Muscle layer of duodenum (tissue), 2 donors: ENCODE measurements around the gene IGF2.

ENCODE experiments used
- H3K27ac ChIP-seq: one replicate; pipeline ENCODE4 v1.7.0; 2013; ENCODE audit warnings: mild to moderate bottlenecking, low read length
- H3K27me3 ChIP-seq: one replicate; pipeline ENCODE4 v1.7.0; 2013; ENCODE audit warnings: low read depth, mild to moderate bottlenecking, control low read depth, low read length
- H3K36me3 ChIP-seq, 2 donors: one replicate each; pipeline ENCODE4 v1.7.0; 2013; ENCODE audit warnings: low read length in 2 of 2, control low read depth in 1 of 2, mild to moderate bottlenecking in 1 of 2; ENCODE audit not compliant: insufficient read depth in 2 of 2, control insufficient read depth in 1 of 2
- H3K4me1 ChIP-seq, 2 donors: one replicate each; pipeline ENCODE4 v1.7.0; 2013; ENCODE audit warnings: low read length in 2 of 2, mild to moderate bottlenecking in 2 of 2, control low read depth in 1 of 2, moderate library complexity in 1 of 2; ENCODE audit not compliant: insufficient read depth in 2 of 2, control insufficient read depth in 1 of 2
- H3K4me3 ChIP-seq, 2 donors: one replicate each; pipeline ENCODE4 v1.7.0; 2013; ENCODE audit warnings: low read length in 2 of 2, low read depth in 1 of 2, mild to moderate bottlenecking in 1 of 2
- H3K9me3 ChIP-seq, 2 donors: one replicate each; pipeline ENCODE4 v1.7.0; 2013; ENCODE audit warnings: low read length in 2 of 2, control low read depth in 1 of 2, mild to moderate bottlenecking in 1 of 2; ENCODE audit not compliant: control insufficient read depth in 1 of 2
- donor health status: healthy.

IGF2 gene

DNA sequence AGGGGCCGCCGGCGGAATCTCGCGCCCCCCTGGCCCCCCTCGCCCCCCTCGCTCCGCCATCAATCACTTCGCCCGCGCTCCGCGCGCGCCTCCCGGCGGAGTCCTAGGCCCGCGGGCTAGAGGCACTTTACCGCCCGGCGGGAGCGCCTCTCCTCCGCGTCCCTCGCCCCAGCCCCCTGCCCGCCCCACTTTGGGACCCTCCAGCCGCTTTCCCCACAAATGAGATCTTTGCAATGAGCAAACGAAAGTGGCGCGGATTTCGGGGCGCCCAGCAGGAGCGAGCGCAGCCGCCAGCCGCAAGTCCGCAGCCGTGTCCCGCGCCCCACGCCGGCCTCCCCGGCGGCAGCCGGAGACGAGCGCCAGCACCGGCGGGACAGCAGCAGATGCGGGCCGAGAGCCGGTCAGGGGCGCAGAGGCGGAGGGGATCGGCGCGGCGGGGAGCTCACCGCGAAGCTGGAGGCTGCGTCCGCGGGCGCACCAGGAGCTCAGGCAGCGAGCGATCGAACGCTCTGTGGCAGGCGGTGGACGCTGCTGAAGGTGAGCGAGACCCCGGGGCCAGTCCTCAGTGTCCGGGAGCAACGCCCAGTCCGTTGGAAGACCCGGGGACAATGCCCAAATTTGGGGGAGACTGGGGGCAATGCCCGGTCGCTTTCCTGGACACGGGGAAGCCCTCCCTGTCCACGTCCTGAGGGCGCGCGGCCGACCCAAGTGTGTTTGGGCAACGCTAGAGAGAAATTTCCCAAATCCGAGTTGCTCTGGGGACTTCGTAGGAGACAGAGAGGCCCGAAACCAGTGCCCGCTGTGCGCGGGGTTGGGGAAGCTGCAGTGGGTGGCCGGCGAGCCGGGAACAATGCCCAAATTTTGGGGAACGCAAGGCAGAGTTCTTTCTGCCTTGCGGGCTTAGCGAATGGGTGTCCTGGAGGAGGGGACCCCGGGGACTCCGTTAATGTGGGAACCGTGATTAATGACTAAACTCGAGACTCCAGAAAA lies 1.5 kb upstream of the IGF2 start:
- Histone ChIP-seq H3K4me1 (peaks cover 0 to 37% of the 10 kb centered on the region in 2 donors), H3K9me3 (no peaks in the 10 kb centered on the region), H3K4me3 (no peak overlapping the region), H3K27me3 (peaks cover 41% of the 10 kb centered on the region), H3K27ac (no peak overlapping the region), H3K36me3 (no peaks in the 10 kb centered on the region)

DNA sequence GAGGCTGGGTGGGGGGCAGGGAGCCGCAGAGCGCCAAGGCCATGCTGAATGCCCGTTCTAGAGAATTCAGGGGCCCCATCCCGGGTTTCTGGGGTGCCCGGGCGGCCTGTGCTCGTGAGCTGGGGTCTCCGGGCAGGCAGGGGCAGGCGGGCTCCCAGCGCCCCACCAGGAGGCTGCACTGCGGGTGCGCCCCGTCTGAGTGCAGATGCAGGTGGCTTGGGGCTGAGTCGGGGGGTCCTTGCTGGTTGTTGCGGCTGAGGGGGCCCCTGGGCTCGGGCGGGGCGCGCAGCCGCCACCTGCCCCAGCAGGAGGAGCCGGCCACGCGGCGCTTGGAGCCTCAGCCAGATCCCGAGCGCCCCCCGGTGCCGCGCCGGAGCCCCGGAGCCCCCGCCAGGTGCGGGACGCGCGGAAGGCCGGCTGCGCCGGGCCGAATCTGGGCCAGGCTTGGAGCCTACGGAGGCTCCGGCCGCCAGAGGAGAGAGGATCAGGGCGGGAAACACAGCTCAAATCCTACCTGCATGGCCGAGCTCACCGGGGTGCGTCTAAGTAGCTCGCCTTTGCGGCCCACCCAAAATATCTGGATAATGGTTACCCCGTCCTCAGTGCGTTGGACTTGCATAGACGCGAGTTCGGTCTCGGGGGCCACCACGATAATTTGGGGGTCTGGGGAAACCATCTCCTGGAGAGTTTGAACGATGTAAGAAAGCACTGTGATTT lies 590 bp upstream of the IGF2 start:
- Histone ChIP-seq H3K4me1 (peaks cover 0 to 37% of the 10 kb centered on the region in 2 donors), H3K27ac (no peak overlapping the region), H3K27me3 (peaks cover 32% of the 10 kb centered on the region), H3K9me3 (no peaks in the 10 kb centered on the region), H3K4me3 (no peak overlapping the region), H3K36me3 (no peaks in the 10 kb centered on the region)

DNA sequence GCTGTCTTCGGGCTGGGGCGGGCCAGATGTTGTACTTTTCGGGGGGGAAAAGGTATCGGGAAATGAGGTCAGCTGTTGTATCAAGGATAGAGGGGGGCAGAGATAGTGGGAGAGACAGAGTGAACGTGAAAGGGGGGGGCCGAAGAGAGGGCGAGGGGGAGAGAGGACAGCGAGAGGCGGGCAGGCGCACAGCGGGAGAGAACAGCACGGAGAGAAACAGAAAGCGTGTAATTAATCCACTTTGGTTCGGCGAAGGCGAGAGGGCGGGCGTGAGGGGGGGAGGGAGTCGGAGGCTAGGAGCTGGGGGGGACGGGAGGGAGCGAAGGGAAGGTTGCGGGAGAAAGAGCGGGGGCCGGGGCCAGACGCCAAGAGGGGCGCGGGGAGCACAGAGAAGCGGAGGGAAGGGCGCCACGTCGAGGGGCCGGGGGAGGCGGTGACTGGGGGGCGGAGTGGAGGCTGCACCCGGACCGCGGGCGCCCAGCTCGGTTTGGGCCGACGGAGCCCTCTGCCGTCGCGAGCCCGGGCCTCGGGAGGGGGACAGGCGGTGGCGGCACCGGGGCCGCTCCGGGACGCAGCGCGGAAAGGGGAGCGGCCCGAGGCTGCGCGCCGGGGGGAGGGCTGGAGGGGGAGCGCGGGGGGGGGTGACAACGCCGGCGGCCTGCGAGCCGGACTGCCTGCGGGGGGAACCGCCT lies 612 bp downstream of the IGF2 start:
- Histone ChIP-seq H3K9me3 (no peaks in the 10 kb centered on the region), H3K27ac (no peak overlapping the region), H3K4me3 (peak overlapping the region in 1 of 2 donors; percentile 50), H3K4me1 (peaks cover 0 to 30% of the 10 kb centered on the region in 2 donors), H3K36me3 (no peaks in the 10 kb centered on the region), H3K27me3 (peaks cover 26% of the 10 kb centered on the region)

DNA sequence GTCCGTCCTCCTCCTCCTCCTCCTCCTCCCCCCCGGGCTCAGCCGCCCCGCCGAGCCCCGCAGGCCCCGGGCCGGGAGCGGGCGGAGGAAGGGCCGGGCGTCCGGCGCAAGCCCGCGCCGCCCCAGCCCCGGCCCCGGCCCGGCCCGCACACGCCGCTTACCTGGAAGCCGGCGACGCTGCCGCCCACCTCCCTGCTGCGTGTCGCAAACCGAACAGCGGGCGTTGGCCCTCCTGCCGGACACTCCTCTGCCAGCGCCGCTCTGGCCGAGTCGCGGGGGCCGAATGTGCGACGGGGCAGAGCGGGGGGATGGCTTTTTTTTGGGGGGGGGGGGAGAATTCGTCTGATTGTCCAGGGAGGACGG lies 1.1 kb downstream of the IGF2 start:
- no peak overlapping the region for H3K27ac ChIP-seq
- H3K4me3 ChIP-seq = peak overlapping the region in 1 of 2 donors; percentile 50

DNA sequence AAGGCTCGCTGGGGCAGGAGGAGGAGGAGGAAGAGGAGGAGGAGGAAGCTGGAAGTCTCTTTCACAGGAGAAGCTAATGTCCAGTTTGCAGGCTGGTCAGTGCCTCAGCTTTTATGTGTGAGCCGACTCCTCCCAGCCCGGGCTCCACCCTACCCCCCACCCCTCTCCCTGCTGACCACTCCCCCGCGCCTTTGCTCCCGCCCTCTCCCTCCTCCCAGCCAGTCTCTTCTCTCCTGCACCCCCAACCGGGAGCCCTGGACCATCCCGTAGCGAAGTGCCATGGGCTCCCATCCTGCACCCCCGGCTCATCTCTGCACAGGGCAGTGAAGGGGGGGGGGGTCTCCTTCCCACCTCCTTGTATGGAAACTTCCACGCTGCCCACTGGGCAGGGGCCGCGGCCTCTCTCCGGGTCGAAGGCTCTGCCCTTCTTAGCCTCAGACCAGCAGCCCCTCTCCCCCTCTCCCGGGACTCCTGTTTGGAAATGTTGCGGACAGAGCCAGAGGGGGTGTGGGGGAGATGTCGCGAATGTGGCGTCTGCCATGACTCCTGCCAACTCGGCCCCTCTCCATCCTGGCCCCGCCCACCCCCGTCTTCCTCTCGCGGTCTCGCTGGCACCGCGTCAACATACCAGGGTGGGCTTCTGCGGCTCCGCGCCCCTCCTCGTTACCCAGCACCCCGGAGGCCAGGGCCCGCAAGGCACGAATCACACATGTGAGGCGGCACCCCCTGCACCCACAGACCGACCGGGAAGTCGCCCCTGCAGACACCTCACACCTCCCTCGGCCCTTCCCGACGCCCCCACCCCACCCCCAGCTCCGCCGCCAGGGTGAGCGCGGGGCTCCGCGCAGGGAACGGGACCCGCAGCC lies 1.8 kb downstream of the IGF2 start:
- no peak overlapping the region for H3K27ac ChIP-seq
- no peaks in the 10 kb centered on the region for H3K36me3 ChIP-seq
- no peaks in the 10 kb centered on the region for H3K9me3 ChIP-seq
- peaks cover 0 to 29% of the 10 kb centered on the region in 2 donors for H3K4me1 ChIP-seq
- H3K27me3 ChIP-seq = peaks cover 25% of the 10 kb centered on the region
- H3K4me3 ChIP-seq = peak overlapping the region in 1 of 2 donors; percentile 44

More for the DNA sequence above, 1.1 kb downstream of the IGF2 start:
- peaks cover 30% of the 10 kb centered on the region for H3K27me3 ChIP-seq
- H3K36me3 ChIP-seq = no peaks in the 10 kb centered on the region
- H3K4me1 ChIP-seq = peaks cover 0 to 29% of the 10 kb centered on the region in 2 donors
- no peaks in the 10 kb centered on the region for H3K9me3 ChIP-seq

DNA sequence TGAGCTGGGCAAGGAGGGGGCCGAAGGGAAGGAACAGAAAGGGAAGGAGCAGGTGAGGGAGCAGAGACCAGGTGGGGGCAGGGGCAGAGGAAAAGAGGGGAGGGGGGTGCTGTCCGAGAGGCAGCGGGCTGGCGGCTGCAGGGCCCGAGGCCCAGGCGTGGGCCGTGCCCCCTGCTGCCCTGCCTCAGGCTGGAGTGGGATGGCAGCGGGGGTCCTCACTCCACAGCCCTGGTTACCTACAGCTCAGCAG lies 2.3 kb downstream of the IGF2 start:
- Histone ChIP-seq H3K4me3 (peak overlapping the region; percentile 7 to 44), H3K27ac (no peak overlapping the region), H3K9me3 (no peaks in the 10 kb centered on the region), H3K36me3 (no peaks in the 10 kb centered on the region), H3K4me1 (peaks cover 0 to 29% of the 10 kb centered on the region in 2 donors), H3K27me3 (peaks cover 21% of the 10 kb centered on the region)

DNA sequence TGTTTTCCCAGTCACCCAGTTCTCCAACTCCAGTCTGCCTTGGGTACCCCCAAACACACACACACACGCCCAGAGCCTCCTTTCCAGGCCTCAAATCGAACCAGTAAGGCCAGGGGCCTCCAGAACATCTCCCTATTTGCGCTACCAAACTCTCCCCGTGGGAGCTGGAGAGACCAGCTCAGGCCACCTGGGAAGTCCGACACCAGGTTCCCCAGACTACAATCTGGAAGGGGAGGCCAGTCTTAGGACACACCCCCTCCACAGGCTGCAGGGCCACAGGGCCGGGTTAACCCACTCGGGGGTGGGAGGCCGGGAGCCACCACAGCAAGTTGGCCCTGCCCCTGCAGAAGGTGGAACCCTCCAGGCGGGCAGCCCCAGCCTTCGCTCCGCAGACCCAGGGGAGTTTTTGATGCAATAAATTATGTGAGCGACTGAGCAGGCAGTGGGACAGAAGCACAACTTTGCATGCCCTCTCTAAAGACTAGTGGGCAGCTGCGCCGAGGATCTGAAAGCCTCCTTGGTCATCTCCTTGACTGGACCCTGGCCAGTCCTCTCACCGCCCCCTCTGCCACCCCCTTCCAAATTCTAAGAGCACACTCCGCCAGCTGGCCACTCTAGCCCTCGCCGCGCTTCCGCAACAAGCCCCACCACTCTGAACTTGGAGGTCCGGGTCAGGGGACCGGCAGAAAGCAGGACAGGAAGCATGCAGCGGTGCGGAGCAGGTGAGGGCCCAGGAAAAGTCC lies 2.8 kb downstream of the IGF2 start:
- peaks cover 0 to 29% of the 10 kb centered on the region in 2 donors for H3K4me1 ChIP-seq
- H3K27me3 ChIP-seq = peaks cover 21% of the 10 kb centered on the region
- no peaks in the 10 kb centered on the region for H3K36me3 ChIP-seq
- peak overlapping the region; percentile 7 to 44 for H3K4me3 ChIP-seq
- H3K27ac ChIP-seq = no peak overlapping the region
- H3K9me3 ChIP-seq = no peaks in the 10 kb centered on the region

DNA sequence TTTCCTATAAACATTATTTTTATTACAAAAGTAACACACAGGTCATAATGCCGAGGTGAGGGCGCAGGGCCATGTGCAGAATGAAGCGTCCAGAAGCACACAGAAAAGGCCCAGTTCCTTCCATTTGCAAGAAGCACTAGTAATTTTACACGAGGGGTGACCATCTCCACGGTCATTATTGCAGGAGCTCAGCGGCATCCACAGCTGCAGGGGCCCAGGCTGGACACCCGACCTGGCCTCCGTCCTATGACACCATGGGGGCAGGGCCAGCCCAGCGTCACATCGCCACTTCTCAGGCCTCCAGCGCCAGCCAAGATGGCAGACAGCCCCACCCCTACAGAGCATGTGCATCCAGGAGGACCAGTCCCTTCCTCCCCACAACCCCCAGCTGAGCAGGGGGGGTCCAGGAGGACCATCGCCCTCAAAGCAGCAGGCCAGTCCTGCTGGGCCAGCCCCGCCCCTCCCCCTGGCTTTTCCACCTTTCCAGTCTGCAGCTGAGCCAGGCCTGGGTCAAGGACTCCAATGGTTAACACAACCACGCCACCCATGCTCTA lies 3.5 kb downstream of the IGF2 start:
- Histone ChIP-seq H3K27ac (no peak overlapping the region), H3K9me3 (no peaks in the 10 kb centered on the region), H3K27me3 (peaks cover 15% of the 10 kb centered on the region), H3K4me3 (no peak overlapping the region), H3K36me3 (no peaks in the 10 kb centered on the region), H3K4me1 (peaks cover 0 to 29% of the 10 kb centered on the region in 2 donors)

DNA sequence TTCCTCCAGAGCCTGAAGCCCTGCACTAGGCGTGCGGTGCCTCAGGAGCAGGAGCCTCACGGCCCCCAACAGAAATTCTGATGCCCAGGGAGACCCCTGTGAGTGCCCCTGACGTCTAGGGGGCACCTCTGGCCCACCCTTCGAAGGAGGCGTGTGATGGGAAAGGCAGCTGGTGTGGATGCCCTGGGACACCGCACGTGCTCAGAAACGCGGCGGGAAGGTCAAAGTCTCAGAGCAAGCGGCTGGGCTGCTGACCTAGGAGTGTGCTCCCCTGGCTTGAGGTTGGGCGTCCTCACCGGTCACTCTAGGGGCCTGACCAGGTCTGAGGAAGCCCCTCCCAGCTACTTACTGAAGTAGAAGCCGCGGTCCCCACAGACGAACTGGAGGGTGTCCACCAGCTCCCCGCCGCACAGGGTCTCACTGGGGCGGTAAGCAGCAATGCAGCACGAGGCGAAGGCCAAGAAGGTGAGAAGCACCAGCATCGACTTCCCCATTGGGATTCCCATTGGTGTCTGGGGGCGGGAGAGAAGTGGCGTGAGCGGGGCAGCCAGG lies 4.1 kb downstream of the IGF2 start:
- Histone ChIP-seq H3K4me1 (peaks cover 0 to 23% of the 10 kb centered on the region in 2 donors), H3K9me3 (no peaks in the 10 kb centered on the region), H3K36me3 (no peaks in the 10 kb centered on the region), H3K27me3 (peaks cover 15% of the 10 kb centered on the region), H3K4me3 (no peak overlapping the region), H3K27ac (no peak overlapping the region)
